Breast epithelium (tissue), 3 donors: ENCODE results near the gene ZNF28.
"Not testable (repeated sequence)": the region's sequence is repeated elsewhere in the genome, so short reads cannot be mapped to it uniquely, and the experiment has no call there.

Experiments used
- POLR2A ChIP-seq: fragments of 450-650 bp; IDR thresholded peaks from one replicate; pipeline ENCODE4 v1.6.1; 2016; ENCODE audit warnings: antibody characterized with exemption, mild to moderate bottlenecking, moderate library complexity
- POLR2AphosphoS5 ChIP-seq, 3 donors: sonication (generic); formaldehyde crosslinking; IDR thresholded peaks; one replicate each; pipeline ENCODE4 v1.6.1; 2017; ENCODE audit warnings: antibody characterized with exemption in 3 of 3

- not testable (repeated sequence) for TF ChIP-seq POLR2AphosphoS5 (IDR thresholded peaks at IDR 0.05); POLR2A
These were observed 19.5 kb upstream of the ZNF28 start for GRCh38 chr19:52840825-52841465.
